Fibroblast of pulmonary artery (primary cell): ENCODE measurements around the gene CCDC197.

ENCODE experiments used
- DNase-seq: peaks from one replicate; pipeline ENCODE4 v3.0.0-alpha.2; 2010; ENCODE audit warnings: low read depth
- H3K4me3 ChIP-seq: replicated peaks from 2 replicates; pipeline ENCODE4 v1.5.1; 2011; ENCODE audit warnings: low read depth, mild to moderate bottlenecking, control low read depth, low read length, moderate library complexity
- TF ChIP-seq, protein P1 (sequence below): IDR thresholded peaks from 2 replicates; pipeline ENCODE4 v1.5.1; 2011; ENCODE audit warnings: mild to moderate bottlenecking, control low read depth, low read length, inconsistent platforms; ENCODE audit errors: missing control alignments

The CCDC197 gene

GRCh38 chr14:93977790-93978581 is 19.1 kb upstream of the CCDC197 start:
- no peak for DNase-seq
- no peak overlapping the region for H3K4me3 ChIP-seq
- TF ChIP-seq, protein P1, sequence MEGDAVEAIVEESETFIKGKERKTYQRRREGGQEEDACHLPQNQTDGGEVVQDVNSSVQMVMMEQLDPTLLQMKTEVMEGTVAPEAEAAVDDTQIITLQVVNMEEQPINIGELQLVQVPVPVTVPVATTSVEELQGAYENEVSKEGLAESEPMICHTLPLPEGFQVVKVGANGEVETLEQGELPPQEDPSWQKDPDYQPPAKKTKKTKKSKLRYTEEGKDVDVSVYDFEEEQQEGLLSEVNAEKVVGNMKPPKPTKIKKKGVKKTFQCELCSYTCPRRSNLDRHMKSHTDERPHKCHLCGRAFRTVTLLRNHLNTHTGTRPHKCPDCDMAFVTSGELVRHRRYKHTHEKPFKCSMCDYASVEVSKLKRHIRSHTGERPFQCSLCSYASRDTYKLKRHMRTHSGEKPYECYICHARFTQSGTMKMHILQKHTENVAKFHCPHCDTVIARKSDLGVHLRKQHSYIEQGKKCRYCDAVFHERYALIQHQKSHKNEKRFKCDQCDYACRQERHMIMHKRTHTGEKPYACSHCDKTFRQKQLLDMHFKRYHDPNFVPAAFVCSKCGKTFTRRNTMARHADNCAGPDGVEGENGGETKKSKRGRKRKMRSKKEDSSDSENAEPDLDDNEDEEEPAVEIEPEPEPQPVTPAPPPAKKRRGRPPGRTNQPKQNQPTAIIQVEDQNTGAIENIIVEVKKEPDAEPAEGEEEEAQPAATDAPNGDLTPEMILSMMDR = no peak

DNA sequence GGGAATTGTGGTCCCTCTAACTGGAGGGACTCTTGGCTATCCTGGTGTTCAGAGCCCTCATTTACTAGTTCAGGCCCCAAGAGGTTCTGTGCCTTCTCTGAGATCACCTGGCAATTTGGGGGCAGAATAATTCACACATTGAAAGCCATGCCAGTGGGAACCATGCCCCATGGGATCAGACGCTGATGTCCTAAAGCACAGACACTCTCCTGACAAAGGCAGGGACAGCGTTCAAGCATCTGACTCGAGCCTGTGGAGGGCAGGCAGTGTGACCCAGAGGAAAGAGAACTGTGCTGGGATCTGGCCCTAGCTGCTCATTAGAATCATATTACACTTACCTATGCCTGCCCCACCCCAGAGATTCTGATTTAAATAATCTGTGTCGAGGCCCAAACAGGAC is 18.4 kb upstream of the CCDC197 start:
- TF ChIP-seq, protein P1 = no peak
- DNase-seq = no peak
- no peak overlapping the region for H3K4me3 ChIP-seq

GRCh38 chr14:93980456-93981201 is 16.5 kb upstream of the CCDC197 start:
- no peak for DNase-seq
- TF ChIP-seq, protein P1 = no peak
- no peak overlapping the region for H3K4me3 ChIP-seq

DNA sequence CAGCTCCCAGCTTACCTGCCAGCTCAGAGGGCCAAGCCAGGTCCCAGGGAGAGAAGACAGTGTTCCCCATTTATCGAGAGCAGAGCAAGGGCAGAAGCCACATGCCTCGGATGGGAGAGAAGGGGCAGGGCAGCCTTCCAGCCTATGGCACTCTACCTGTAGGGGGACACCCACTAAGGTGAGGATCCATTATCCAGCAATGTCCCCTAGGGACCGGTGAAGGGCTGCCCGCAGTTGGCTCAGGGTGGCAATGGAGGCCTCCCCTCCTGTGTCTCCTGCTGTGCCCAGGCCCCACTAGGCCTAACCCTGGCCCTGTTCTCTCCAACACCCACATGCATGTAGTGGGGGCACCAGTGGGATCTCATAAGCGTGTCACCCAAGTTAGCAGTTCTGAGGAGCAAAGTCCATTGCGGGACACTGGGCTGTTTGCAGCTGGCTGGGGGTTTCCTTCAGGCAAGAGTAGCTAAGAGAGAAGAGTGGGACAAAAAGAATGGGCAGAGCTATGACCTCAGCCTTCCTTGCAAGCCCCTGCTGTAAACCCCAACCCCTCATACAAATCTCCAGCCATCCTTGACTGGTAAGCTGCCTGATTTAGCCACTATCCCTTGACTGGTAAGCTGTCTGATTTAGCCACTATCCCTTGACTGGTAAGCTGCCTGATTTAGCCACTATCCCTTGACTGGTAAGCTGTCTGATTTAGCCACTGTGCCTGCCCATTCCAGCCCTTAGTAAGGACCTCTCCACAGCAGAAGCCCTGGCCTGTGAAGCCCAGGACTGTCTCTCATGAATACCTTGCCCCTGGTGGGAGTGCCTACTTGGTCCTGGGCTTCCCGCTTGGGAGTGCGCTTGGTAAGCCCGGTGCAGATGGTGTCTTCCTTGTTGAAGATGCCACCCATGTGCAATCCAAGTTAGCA is 15.5 kb upstream of the CCDC197 start:
- TF ChIP-seq, protein P1 = no peak
- H3K4me3 ChIP-seq = no peak overlapping the region
- no peak for DNase-seq

- no peak overlapping the region for H3K4me3 ChIP-seq
- DNase-seq = no peak
- TF ChIP-seq, protein P1 = no peak
Observed at GRCh38 chr14:93982230-93983007, 14.7 kb upstream of the CCDC197 start.

DNA sequence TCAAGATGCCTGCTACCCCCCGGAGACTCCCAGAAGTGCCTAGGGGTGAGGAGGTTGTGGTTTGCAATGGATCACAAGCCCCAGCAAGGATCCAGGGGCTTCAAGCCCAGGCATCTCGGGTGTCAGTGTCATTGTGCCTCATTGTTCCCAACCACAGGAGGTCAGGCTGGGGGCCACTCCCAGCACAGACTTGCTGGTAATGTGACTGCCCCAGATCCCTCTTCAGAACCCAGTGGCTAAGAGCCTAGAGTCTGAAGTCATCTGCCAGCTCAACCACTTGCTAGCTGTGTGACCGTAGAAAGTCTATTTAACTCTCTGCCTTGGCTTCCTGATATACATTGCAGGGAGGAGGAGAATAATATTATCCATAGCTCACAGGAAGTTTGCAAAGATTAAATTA is 13.0 kb upstream of the CCDC197 start:
- TF ChIP-seq, protein P1 = no peak
- no peak for DNase-seq

More for the DNA sequence above, 13.0 kb upstream of the CCDC197 start:
- H3K4me3 ChIP-seq = no peak overlapping the region
